PFSK-1 (cell line): Measurements from ENCODE around the gene DRAXIN.

ENCODE experiments used
- FOXP2 ChIP-seq: optimal IDR thresholded peaks from 2 replicates; pipeline ENCODE3; 2011; ENCODE audit warnings: borderline replicate concordance, control low read depth, inconsistent platforms; ENCODE audit not compliant: insufficient read depth; ENCODE audit errors: extremely low read length, extremely low read depth
- POLR2AphosphoS5 ChIP-seq: IDR thresholded peaks from 2 replicates; pipeline ENCODE4 v1.6.1; 2012; ENCODE audit warnings: low read depth, mild to moderate bottlenecking, control low read depth, low read length, moderate library complexity
- REST ChIP-seq, 2 experiments: IDR thresholded peaks; 2 replicates each; pipeline versions ENCODE4 v1.6.1 to v1.8.0; 2011 to 2012; ENCODE audit warnings: low read depth in 2 of 2, low read length in 2 of 2, control low read depth in 1 of 2, inconsistent platforms in 1 of 2, mild to moderate bottlenecking in 1 of 2, moderate library complexity in 1 of 2; ENCODE audit not compliant: insufficient read depth in 1 of 2
- SIN3A ChIP-seq: IDR thresholded peaks from 2 replicates; pipeline ENCODE4 v1.6.1; 2012; ENCODE audit warnings: mild to moderate bottlenecking, low read length, moderate library complexity, borderline replicate concordance; ENCODE audit not compliant: insufficient read depth
- TAF1 ChIP-seq: IDR thresholded peaks from 2 replicates; pipeline ENCODE4 v1.6.1; 2012; ENCODE audit warnings: low read length, control low read depth, borderline replicate concordance; ENCODE audit not compliant: insufficient read depth

DRAXIN gene

GRCh38 chr1:11705596-11705995 lies 14.1 kb downstream of the DRAXIN start:
- TF ChIP-seq SIN3A: no peak

GRCh38 chr1:11706292-11706691 lies 14.8 kb downstream of the DRAXIN start:
- TF ChIP-seq TAF1: no peak
- TF ChIP-seq POLR2AphosphoS5: no peak
- TF ChIP-seq SIN3A: no peak
- no peak for TF ChIP-seq FOXP2
- TF ChIP-seq REST (IDR thresholded peaks at IDR 0.05; ENCODE audit: insufficient read depth in 1 of 2, low read depth in 2 of 2, low read length in 2 of 2): no peak

DNA sequence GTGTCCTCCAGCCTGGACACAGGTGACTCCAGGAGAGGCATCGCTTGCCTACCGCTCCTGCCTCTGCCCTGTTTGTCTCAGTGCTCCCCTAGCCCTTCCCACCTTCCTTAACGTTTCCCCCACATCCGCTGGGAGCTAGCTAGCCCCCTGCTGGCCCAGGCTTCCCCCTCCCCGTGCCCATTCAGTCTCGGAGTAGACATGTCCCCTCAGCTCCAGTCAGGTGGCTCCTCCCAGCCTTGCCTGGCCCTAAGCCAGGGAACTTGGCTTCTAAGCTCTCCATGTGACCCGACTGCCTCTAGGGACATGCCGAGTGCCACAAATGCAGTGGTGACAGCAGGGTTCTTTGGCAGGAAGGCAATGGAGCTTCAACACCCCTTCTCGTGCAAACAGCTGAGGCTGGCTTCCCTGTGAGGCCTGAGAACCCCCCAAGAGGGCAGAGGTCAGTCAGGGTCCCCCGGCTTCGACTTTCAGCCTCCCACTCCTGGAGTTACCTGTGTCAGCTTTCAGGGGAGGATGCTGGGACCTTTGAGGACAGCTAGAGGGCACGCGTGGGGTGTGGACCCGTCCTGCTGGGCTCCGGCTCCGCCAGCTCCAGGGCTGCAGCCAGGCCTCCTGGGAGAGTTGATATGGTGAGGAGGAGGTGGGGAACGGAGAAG lies 16.2 kb downstream of the DRAXIN start:
- TF ChIP-seq TAF1: no peak

DNA sequence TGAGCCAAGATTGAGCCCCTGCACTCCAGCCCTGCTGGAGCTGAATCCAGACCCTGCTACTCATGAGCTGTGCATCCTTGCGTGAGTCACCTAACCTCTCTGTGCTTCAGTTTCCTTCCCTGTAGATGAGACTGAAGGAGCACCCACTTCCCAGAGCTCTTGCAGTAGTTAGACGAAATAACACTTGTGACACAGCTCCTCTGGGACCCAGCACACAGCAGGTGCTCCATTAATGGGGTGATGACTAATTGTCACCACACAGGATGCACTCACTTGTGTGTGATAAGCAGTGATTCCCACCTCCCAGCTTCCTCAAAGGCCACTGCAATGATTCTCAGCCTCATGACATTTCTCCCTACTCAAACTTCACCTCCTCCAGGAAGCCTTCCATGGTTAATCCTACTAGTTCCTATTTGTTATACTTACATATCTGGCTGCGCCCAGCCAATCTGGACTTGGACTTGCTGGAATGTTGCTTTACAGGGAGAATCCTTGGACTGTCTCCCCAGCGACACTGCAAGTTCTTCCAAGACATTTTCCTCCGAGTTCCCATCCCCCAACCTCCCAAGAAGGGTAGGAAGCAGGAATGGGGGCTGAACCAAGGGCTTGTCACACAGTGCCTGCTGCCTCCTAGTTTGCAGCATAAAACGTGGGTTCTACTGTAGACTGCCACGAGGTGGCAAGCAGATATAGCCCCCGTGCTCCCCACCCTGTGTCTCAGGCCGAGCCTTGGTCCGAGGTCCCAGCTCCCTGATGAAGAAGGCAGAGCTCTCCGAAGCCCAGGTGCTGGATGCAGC lies 17.2 kb downstream of the DRAXIN start:
- TF ChIP-seq TAF1 (no peak), SIN3A (no peak), POLR2AphosphoS5 (no peak)

DNA sequence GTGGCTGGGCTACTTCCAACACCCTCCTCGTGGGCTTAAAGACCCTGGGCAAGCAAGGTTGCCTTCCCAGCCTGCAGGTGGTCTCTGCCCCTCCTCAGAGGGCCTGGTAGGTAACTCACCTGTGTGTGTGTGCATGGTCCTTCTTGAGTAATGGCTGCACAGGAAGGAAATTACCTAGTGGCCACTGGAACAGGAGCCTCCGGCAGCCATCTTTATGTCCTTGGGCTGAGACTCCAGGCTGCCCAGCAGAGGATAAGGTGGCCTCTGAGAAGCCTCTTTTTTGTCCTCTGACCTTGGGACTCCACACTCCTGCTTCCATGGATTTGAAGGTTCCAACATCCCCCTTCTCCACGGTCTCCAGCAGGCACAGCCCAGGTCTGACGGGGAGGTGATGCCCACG lies 20.0 kb downstream of the DRAXIN start:
- TF ChIP-seq FOXP2: no peak
- no peak for TF ChIP-seq REST (IDR thresholded peaks at IDR 0.05; ENCODE audit: insufficient read depth in 1 of 2, low read depth in 2 of 2, low read length in 2 of 2)
- TF ChIP-seq TAF1: no peak
- no peak for TF ChIP-seq POLR2AphosphoS5
- TF ChIP-seq SIN3A: no peak

- no peak for TF ChIP-seq REST (IDR thresholded peaks at IDR 0.05; ENCODE audit: insufficient read depth in 1 of 2, low read depth in 2 of 2, low read length in 2 of 2)
- no peak for TF ChIP-seq TAF1
- TF ChIP-seq SIN3A: no peak
- no peak for TF ChIP-seq FOXP2
- no peak for TF ChIP-seq POLR2AphosphoS5
Observed at GRCh38 chr1:11712285-11712684, 20.8 kb downstream of the DRAXIN start.

DNA sequence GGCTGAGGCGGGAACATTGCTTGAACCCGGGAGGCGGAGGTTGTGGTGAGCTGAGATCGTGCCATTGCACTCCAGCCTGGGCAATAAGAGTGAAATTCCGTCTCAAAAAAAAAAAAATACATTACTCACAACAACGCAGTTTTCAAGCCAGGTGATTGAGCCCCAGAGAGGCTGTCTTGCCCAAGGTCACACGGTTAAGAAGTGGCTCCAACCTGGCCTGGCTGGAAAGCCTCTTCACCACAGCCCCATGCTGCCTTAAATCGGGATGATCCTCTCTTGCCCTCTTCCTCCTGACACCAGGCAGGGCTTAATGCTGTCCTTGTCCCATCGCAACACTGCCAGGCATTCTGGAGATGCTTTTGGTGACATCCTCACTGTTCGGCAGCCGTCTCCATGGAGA lies 21.6 kb downstream of the DRAXIN start:
- TF ChIP-seq SIN3A: no peak
- TF ChIP-seq FOXP2: no peak
- TF ChIP-seq TAF1: no peak
- TF ChIP-seq POLR2AphosphoS5: no peak
- TF ChIP-seq REST (IDR thresholded peaks at IDR 0.05; ENCODE audit: insufficient read depth in 1 of 2, low read depth in 2 of 2, low read length in 2 of 2): no peak
